Chondrocyte (in vitro differentiated cells): ENCODE results near the gene SCT. TPM values are rescaled to one million over a fixed set of nuclear protein-coding genes. Genes with fewer than 3 reads are reported as not detected.

ENCODE experiments used
- DNase-seq: peaks from one replicate; pipeline ENCODE4 v3.0.0; 2021; ENCODE audit warnings: mixed read lengths, low spot score
- H3K27ac Mint-ChIP-seq: one replicate; pipeline ENCODE4 v1.8.0; 2021; ENCODE audit warnings: mild to moderate bottlenecking, moderate library complexity, mixed read lengths; ENCODE audit not compliant: unreplicated experiment
- H3K27me3 Mint-ChIP-seq: 2 replicates; pipeline ENCODE4 v1.8.0; 2021; ENCODE audit warnings: low read depth, mixed read lengths
- H3K36me3 Mint-ChIP-seq: 2 replicates; pipeline ENCODE4 v1.8.0; 2021; ENCODE audit warnings: low read depth, mixed read lengths
- H3K4me1 Mint-ChIP-seq: 2 replicates; pipeline ENCODE4 v1.8.0; 2021; ENCODE audit warnings: low read depth, mild to moderate bottlenecking, mixed read lengths
- H3K4me3 Mint-ChIP-seq: one replicate; pipeline ENCODE4 v1.8.0; 2021; ENCODE audit warnings: mild to moderate bottlenecking, moderate library complexity, mixed read lengths; ENCODE audit not compliant: unreplicated experiment
- H3K9me3 Mint-ChIP-seq: 2 replicates; pipeline ENCODE4 v1.8.0; 2021; ENCODE audit warnings: low read depth, mixed read lengths
- CTCF ChIP-seq: fragments of 200-600 bp; sonication (generic); IDR thresholded peaks from 2 replicates; pipeline ENCODE4 v1.5.0; 2021; ENCODE audit warnings: antibody characterized with exemption, mild to moderate bottlenecking, moderate library complexity
- total RNA-seq: library from RNA; stranded (reverse); gene quantifications from 3 replicates; pipeline ENCODE4 v1.2.1, GENCODE V29; 2021

The SCT gene
- total RNA-seq, 1 donor from 2014 or later = 0.72 TPM

GRCh38 chr11:629237-629583, 2.2 kb upstream of the SCT start:
- Mint-ChIP-seq H3K36me3 (no peaks in the 10 kb centered on the region), H3K27me3 (no peaks in the 10 kb centered on the region), H3K27ac (peak overlapping the region; percentile 98), H3K9me3 (no peaks in the 10 kb centered on the region), H3K4me1 (peaks cover 21% of the 10 kb centered on the region), H3K4me3 (peak overlapping the region; percentile 50)
- TF ChIP-seq CTCF = peak; percentile 52
- DNase-seq = no peak

- no peaks in the 10 kb centered on the region for H3K27me3 Mint-ChIP-seq
- H3K4me1 Mint-ChIP-seq = peaks cover 29% of the 10 kb centered on the region
- no peak for DNase-seq
- TF ChIP-seq CTCF = no peak
- H3K4me3 Mint-ChIP-seq = peak overlapping the region; percentile 33
- no peaks in the 10 kb centered on the region for H3K9me3 Mint-ChIP-seq
- H3K27ac Mint-ChIP-seq = peak overlapping the region; percentile 98
- no peaks in the 10 kb centered on the region for H3K36me3 Mint-ChIP-seq
These were observed 1.1 kb upstream of the SCT start for GRCh38 chr11:628056-628455.

GRCh38 chr11:627308-627576, 261 bp upstream of the SCT start:
- Mint-ChIP-seq H3K27me3 (no peaks in the 10 kb centered on the region), H3K9me3 (no peaks in the 10 kb centered on the region), H3K36me3 (no peaks in the 10 kb centered on the region), H3K4me1 (peaks cover 29% of the 10 kb centered on the region), H3K27ac (no peak overlapping the region), H3K4me3 (no peak overlapping the region)
- no peak for DNase-seq
- no peak for TF ChIP-seq CTCF

GRCh38 chr11:625636-626268, 1.2 kb downstream of the SCT start:
- no peaks in the 10 kb centered on the region for H3K36me3 Mint-ChIP-seq
- TF ChIP-seq CTCF = no peak
- peaks cover 29% of the 10 kb centered on the region for H3K4me1 Mint-ChIP-seq
- H3K27me3 Mint-ChIP-seq = no peaks in the 10 kb centered on the region
- H3K4me3 Mint-ChIP-seq = no peak overlapping the region
- DNase-seq = no peak
- H3K27ac Mint-ChIP-seq = no peak overlapping the region
- H3K9me3 Mint-ChIP-seq = no peaks in the 10 kb centered on the region

- Mint-ChIP-seq H3K4me1 (peaks cover 29% of the 10 kb centered on the region), H3K36me3 (no peaks in the 10 kb centered on the region), H3K4me3 (no peak within 1 kb of the TSS), H3K9me3 (no peaks in the 10 kb centered on the region), H3K27me3 (no peaks in the 10 kb centered on the region), H3K27ac (no peak within 1 kb of the TSS)
- no peak for TF ChIP-seq CTCF
- no peak for DNase-seq
These were observed 2.0 kb downstream of the SCT start, which contains the start of gene CDHR5 for GRCh38 chr11:624705-625635. TSS of gene CDHR5 (minus strand) at chr11:624955. CDS start at chr11:624902, 53 bp downstream.
